ENCODE data around the gene C12orf42.

GRCh38 chr12:103288016-103288415, 207.8 kb downstream of the C12orf42 start:
- TF ChIP-seq EZH2 (IDR thresholded peaks at IDR 0.05; ENCODE audit: borderline replicate concordance, low read length): no peak
- TF ChIP-seq, protein P1, sequence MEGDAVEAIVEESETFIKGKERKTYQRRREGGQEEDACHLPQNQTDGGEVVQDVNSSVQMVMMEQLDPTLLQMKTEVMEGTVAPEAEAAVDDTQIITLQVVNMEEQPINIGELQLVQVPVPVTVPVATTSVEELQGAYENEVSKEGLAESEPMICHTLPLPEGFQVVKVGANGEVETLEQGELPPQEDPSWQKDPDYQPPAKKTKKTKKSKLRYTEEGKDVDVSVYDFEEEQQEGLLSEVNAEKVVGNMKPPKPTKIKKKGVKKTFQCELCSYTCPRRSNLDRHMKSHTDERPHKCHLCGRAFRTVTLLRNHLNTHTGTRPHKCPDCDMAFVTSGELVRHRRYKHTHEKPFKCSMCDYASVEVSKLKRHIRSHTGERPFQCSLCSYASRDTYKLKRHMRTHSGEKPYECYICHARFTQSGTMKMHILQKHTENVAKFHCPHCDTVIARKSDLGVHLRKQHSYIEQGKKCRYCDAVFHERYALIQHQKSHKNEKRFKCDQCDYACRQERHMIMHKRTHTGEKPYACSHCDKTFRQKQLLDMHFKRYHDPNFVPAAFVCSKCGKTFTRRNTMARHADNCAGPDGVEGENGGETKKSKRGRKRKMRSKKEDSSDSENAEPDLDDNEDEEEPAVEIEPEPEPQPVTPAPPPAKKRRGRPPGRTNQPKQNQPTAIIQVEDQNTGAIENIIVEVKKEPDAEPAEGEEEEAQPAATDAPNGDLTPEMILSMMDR (conservative IDR thresholded peaks at IDR 0.05 in 1 of 2, IDR thresholded peaks at IDR 0.05 in 1 of 2; ENCODE audit: extremely low read depth in 1 of 2, insufficient read depth in 1 of 2, low read depth in 1 of 2, low read length in 2 of 2): no peak

Data from mammary epithelial cell (primary cell).